NOMO-1 treated with dmso at 0.1 percent for 144 hours (cell line): Measurements from ENCODE around the gene C19orf47.
A peak's percentile ranks its signal among the peaks of the same experiment; 100 is the strongest.
"Not testable (repeated sequence)": the region's sequence is repeated elsewhere in the genome, so short reads cannot be mapped to it uniquely, and the experiment has no call there.

Experiments
- DNase-seq: peaks from one replicate; lab custom pipeline; 2025; ENCODE audit not compliant: unreplicated experiment; lab: John Stamatoyannopoulos, UW

Gene C19orf47

GRCh38 chr19:40355975-40356680, 7.9 kb upstream of the C19orf47 start:
- no peak for DNase-seq

GRCh38 chr19:40348961-40349507, 837 bp upstream of the C19orf47 start:
- DNase-seq, result no peak

GRCh38 chr19:40344422-40344821, 3.8 kb downstream of the C19orf47 start:
- no peak for DNase-seq

GRCh38 chr19:40342644-40343311, 5.4 kb downstream of the C19orf47 start:
- DNase-seq, result no peak

- no peak for DNase-seq
These were observed 6.4 kb downstream of the C19orf47 start for GRCh38 chr19:40341601-40342482.

- no peak for DNase-seq
These were observed 9.0 kb downstream of the C19orf47 start for GRCh38 chr19:40339018-40339728.

- DNase-seq, result no peak
These were observed 10.6 kb downstream of the C19orf47 start for GRCh38 chr19:40337594-40337993.

- no peak for DNase-seq
These were observed 11.1 kb downstream of the C19orf47 start for GRCh38 chr19:40337107-40337506.

GRCh38 chr19:40336601-40336900, 11.6 kb downstream of the C19orf47 start:
- DNase-seq, result no peak

- DNase-seq, result no peak
These were observed 12.2 kb downstream of the C19orf47 start for GRCh38 chr19:40335855-40336600.

GRCh38 chr19:40335101-40335500, 13.1 kb downstream of the C19orf47 start:
- no peak for DNase-seq

- DNase-seq, result not testable (repeated sequence)
These were observed 15.1 kb downstream of the C19orf47 start for GRCh38 chr19:40333083-40333482.

GRCh38 chr19:40332669-40333068, 15.5 kb downstream of the C19orf47 start:
- DNase-seq, result no peak

- DNase-seq, result peak; percentile 64
These were observed 17.1 kb downstream of the C19orf47 start for GRCh38 chr19:40331052-40331451.

- no peak for DNase-seq
These were observed 22.0 kb downstream of the C19orf47 start for GRCh38 chr19:40326201-40326600.

GRCh38 chr19:40323705-40324104, 24.5 kb downstream of the C19orf47 start:
- no peak for DNase-seq

GRCh38 chr19:40322951-40323615, 25.1 kb downstream of the C19orf47 start:
- DNase-seq, result no peak

- no peak for DNase-seq
These were observed 26.0 kb downstream of the C19orf47 start for GRCh38 chr19:40322271-40322610.

- no peak for DNase-seq
These were observed 26.5 kb downstream of the C19orf47 start for GRCh38 chr19:40321566-40322270.
